Islet precursor cell (in vitro differentiated cells): ENCODE results near the gene PCDHA3.
"Not testable (repeated sequence)": the region's sequence is repeated elsewhere in the genome, so short reads cannot be mapped to it uniquely, and the experiment has no call there.

ENCODE experiments used
- DNase-seq: peaks from one replicate; pipeline ENCODE4 v3.0.0-alpha.2; 2018

The PCDHA3 gene

DNA sequence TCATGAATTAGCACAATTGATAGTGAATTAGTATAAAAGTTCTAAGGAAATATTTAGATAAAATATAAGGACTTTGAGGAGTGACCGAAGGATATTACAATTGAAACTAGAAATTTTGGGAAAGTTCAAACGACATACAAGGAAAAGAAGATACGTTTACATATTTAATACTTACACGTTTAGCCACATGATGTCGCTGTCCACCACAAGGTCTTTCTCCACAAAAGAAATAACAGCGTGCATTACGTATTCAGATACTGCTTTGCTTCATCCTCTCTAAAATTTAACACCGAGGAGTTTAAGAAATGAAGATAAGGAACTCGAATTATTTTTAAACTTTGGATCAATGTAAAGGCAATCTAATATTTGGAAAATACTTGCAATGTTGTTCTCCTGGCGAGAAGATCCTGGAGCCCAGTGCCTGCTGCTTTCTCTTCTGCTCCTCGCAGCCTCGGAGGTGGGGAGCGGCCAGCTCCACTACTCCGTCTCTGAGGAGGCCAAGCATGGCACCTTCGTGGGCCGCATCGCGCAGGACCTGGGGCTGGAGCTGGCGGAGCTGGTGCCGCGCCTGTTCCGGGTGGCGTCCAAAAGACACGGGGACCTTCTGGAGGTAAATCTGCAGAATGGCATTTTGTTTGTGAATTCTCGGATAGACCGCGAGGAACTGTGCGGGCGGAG lies at the start of gene PCDHA3:
Gene PCDHA3 (plus strand): TSS at position 242 of the 678 bp plus-strand sequence.
- no peak for DNase-seq

GRCh38 chr5:140753561-140753960 lies 47.3 kb upstream of the PCDHA3 start:
- DNase-seq = no peak

GRCh38 chr5:140764177-140764973 lies 36.5 kb upstream of the PCDHA3 start:
- DNase-seq = no peak

DNA sequence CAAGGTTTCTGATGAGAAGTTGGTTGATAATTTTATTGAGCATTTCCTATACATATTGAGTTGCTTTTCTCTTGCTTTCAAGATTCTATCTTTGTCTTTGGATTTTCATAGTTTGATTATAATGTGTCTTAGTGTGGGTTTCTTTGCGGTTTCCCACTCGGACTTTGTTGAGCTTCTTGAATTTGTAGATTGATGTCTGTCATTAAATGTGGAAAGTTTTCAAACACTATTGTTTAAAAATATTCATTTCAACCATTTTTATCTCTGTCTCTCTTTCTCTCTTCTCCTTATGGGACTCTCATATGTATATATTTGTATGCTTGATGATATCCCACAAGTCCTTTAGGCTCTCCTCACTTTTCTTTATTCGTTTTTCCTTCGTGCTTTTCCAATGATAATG lies 33.4 kb upstream of the PCDHA3 start:
- no peak for DNase-seq

GRCh38 chr5:140780512-140780911 lies 20.3 kb upstream of the PCDHA3 start:
- no peak for DNase-seq

DNA sequence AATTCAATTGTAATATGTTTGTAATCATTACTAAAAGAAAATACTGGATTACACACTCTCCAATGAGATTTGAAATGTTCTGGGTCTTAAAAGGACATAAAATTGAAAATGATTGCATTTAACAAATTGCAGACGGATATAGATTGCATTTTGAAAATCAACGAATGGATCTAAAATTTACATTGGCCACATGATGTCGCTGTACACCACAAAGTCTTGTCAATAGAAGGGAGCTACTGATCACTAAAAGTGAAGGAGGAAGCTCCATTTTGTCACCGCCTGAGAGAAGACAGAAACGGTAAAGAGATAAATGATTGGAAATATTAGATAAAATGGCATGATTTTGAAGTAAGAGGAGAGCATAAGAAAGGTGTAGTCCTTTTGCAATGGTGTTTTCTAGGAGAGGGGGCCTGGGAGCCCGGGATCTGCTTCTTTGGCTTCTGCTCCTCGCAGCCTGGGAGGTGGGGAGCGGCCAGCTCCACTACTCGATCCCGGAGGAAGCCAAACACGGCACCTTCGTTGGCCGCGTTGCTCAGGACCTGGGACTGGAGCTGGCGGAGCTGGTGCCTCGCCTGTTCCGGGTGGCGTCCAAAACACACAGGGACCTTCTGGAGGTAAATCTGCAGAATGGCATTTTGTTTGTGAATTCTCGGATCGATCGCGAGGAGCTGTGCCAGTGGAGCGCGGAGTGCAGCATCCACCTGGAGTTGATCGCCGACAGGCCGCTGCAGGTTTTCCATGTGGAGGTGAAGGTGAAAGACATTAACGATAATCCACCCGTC lies 14.8 kb upstream of the PCDHA3 start, which contains the start of gene PCDHA1:
Gene PCDHA1 (plus strand): TSS at position 236 of the 782 bp plus-strand sequence.
- DNase-seq = no peak

DNA sequence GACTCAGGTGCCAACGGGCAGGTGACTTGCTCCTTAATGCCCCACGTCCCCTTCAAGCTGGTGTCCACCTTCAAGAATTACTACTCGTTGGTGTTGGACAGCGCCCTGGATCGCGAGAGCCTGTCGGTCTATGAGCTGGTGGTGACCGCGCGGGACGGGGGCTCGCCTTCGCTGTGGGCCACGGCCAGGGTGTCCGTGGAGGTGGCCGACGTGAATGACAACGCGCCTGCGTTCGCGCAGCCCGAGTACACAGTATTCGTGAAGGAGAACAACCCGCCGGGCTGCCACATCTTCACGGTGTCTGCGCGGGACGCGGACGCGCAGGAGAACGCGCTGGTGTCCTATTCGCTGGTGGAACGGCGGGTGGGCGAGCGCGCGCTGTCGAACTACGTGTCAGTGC lies 13.4 kb upstream of the PCDHA3 start:
- DNase-seq = not testable (repeated sequence)

DNA sequence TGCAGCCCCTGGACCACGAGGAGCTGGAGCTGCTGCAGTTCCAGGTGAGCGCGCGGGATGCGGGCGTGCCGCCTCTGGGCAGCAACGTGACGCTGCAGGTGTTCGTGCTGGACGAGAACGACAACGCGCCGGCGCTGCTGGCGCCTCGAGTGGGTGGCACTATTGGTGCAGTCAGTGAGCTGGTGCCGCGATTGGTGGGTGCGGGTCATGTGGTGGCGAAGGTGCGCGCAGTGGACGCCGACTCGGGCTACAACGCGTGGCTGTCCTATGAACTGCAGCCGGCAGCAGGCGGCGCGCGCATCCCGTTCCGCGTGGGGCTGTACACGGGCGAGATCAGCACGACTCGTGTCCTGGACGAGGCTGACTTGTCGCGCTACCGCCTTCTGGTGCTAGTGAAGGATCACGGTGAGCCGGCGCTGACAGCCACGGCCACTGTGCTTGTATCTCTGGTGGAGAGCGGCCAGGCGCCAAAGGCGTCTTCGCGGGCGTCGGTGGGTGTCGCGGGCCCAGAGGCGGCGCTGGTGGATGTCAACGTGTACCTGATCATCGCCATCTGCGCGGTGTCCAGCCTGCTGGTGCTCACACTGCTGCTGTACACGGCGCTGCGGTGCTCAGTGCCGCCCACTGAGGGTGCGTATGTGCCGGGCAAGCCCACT lies 12.9 kb upstream of the PCDHA3 start:
- not testable (repeated sequence) for DNase-seq

DNA sequence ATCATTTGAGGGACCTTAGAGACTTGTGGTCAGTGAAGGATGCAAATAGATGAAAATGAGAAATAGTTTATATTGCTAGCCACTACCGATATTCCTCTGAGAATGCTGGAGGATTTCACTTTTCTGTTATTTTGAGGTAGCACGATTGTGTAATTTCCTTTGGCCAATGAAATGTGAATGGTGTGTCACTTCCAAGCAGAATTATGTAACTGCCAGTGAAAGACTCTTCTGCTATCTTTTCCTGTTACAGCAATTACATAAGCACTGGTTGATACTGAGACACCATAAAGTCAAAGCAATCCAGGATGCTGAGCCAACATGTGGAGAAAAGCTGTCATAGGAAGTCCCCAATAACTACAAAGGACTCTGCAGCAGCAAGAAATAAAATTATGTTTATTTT lies 9.8 kb upstream of the PCDHA3 start:
- no peak for DNase-seq

DNA sequence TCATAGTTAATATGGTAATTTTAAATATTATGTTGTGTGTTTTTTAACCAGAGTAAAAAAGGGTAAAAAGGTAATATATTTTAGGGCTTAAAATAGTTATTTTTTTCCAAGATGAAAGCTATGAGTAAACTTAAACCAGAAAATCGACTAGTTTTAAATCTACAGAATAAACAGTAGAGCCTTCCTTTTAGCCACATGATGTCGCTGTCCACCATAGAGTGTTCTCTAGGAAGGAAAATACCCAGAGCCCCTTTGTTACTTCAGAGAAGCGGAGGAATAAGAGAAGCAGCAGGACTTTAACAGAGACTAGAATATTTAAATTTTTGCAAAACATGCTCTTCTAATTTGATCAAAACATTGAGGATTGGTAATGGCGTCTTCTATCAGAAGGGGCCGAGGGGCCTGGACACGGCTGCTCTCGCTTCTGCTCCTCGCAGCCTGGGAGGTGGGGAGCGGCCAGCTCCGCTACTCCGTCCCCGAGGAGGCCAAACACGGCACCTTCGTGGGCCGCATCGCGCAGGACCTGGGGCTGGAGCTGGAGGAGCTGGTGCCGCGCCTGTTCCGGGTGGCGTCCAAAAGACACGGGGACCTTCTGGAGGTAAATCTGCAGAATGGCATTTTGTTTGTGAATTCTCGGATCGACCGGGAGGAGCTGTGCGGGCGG lies 6.1 kb upstream of the PCDHA3 start, which contains the start of gene PCDHA2:
Gene PCDHA2 (plus strand): TSS at position 258 of the 664 bp plus-strand sequence.
- DNase-seq = peak; percentile 56

DNA sequence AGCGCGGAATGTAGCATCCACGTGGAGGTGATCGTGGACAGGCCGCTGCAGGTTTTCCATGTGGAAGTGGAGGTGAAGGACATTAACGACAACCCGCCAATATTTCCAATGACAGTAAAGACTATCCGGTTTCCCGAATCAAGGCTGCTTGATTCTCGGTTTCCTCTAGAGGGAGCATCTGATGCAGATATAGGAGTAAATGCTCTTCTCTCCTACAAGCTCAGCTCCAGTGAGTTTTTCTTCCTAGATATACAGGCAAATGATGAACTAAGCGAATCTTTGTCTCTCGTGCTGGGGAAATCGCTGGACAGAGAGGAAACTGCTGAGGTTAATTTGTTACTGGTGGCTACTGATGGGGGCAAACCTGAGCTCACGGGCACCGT lies 5.6 kb upstream of the PCDHA3 start:
- peak; percentile 62 for DNase-seq

- not testable (repeated sequence) for DNase-seq
These were observed 4.7 kb upstream of the PCDHA3 start for GRCh38 chr5:140796072-140796717.

- no peak for DNase-seq
These were observed 4.2 kb upstream of the PCDHA3 start for GRCh38 chr5:140796718-140797095.

DNA sequence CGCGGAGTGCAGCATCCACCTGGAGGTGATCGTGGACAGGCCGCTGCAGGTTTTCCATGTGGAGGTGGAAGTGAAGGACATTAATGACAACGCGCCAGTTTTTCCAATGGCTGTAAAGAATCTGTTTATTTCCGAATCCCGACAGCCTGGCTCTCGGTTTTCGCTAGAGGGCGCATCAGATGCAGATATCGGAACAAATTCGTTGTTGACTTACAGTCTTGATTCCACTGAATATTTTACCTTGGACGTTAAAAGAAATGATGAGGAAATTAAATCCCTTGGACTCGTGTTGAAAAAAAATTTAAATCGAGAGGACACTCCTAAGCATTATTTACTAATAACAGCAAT lies 611 bp downstream of the PCDHA3 start:
- no peak for DNase-seq

GRCh38 chr5:140802381-140802780 lies 1.5 kb downstream of the PCDHA3 start:
- DNase-seq = not testable (repeated sequence)

- DNase-seq = no peak
These were observed 2.0 kb downstream of the PCDHA3 start for GRCh38 chr5:140802781-140803271.

DNA sequence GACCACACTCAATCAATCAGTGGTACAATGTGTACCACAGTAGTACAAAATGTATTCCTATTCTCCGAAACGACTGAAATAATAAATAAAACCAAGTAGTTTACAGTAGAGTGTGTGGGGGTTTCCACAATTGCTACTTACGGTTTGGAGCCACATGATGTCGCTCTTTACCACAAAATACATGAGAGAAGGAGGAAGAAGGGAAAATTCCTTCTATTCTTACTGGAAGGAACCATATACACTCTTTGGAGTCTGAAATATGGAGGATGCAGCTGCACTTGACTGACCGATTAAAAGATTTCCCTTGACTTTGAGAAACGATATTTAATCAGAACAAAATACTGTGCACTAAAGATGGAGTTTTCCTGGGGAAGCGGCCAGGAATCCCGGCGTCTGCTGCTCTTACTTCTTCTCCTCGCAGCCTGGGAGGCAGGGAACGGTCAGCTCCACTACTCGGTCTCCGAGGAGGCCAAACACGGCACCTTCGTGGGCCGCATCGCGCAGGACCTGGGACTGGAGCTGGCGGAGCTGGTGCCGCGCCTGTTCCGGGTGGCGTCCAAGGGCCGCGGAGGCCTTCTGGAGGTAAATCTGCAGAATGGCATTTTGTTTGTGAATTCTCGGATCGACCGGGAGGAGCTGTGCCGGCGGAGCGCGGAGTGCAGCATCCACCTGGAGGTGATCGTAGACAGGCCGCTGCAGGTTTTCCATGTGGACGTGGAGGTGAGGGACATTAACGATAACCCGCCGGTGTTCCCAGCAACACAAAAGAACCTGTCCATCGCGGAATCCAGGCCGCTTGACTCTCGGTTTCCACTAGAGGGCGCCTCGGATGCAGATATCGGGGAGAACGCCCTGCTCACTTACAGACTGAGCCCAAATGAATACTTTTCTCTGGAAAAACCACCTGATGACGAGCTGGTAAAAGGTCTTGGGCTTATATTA lies 6.2 kb downstream of the PCDHA3 start, which contains the start of gene PCDHA4:
Gene PCDHA4 (plus strand): TSS at position 235 of the 942 bp plus-strand sequence.
- peak; percentile 87 for DNase-seq

GRCh38 chr5:140808241-140808888 lies 7.5 kb downstream of the PCDHA3 start:
- DNase-seq = not testable (repeated sequence)

DNA sequence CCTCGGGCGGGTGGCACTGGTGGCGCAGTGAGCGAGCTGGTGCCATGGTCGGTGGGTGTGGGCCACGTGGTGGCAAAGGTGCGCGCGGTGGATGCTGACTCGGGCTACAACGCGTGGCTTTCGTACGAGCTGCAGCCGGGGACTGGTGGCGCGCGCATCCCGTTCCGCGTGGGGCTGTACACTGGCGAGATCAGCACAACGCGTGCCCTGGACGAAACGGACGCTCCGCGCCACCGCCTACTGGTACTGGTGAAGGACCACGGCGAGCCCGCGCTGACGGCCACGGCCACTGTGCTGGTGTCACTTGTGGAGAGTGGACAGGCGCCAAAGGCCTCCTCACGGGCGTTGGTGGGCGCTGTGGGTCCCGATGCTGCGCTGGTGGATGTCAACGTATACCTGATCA lies 8.0 kb downstream of the PCDHA3 start:
- no peak for DNase-seq
